ENCODE results near the gene CD2AP.
A peak's percentile ranks its signal among the peaks of the same experiment; 100 is the strongest.
"Not testable (repeated sequence)": the region's sequence is repeated elsewhere in the genome, so short reads cannot be mapped to it uniquely, and the experiment has no call there.

CD2AP gene

GRCh38 chr6:47647626-47648025, 170.0 kb downstream of the CD2AP start:
- not testable (repeated sequence) for DNase-seq

DNA sequence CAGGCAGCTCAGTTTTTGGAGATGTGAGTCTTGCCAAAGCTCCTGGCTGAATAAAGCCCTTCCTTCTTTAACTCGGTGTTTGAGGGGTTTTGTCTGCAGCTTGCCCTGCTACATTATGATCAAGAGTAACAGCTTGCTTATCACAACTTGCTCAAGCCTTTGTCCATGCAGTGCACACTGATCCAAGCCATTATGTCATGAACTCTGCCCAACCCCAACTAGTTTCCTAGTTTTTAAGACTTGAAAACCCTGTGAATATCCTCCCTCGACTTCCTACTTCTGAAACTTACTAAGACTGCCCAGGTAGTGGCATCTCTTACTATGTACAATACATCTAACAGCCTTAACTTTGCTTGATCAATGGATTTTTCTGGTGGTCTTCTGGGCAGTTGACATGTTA, 170.4 kb downstream of the CD2AP start:
- no peak for DNase-seq

GRCh38 chr6:47650553-47651432, 173.2 kb downstream of the CD2AP start:
- DNase-seq = peak; percentile 64

GRCh38 chr6:47651505-47651944, 173.9 kb downstream of the CD2AP start:
- peak; percentile 79 for DNase-seq

- DNase-seq = no peak
Observed at GRCh38 chr6:47653706-47654105, 176.1 kb downstream of the CD2AP start.

GRCh38 chr6:47654255-47654654, 176.7 kb downstream of the CD2AP start:
- DNase-seq = no peak

DNA sequence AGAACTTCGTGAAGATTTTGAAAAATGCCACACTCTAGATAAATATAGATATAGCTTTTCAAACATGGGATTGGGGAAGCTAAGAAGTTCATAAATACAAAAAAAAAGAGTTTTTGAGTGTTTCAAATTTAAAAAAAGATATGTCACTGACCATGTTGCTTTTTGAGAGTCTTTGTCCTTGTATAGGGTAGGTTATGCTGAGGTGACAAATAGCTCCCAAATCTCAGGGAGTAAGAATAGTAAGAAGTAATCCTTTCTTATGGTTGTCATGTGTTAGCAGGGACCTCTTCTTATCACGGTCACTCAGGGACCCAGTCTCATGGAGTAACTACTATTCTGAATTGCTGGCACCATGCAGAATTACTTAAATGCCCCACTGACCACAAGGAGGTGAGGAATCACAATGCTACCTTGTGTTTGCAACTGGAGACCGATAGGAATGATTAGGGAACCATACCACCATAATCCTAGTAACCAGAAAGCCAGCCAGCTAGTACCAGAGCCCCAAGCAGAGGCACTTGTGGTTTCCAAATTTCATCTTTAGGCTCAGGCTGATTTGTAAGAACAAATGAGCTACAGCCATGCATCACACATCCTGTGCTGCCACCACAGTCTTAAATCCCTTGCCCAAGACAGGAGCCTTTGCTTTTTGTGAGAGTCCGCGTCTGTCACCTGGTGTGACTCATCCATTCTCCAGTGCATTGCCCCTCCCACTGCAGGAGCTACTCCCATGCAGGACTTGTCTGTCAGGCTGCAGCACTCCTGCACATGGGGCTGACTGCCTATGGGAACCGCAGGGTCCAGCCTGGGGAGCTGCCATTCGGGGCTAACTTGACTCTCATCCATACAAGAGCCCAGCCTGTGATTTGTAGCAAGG, 178.4 kb downstream of the CD2AP start:
- DNase-seq = no peak

DNA sequence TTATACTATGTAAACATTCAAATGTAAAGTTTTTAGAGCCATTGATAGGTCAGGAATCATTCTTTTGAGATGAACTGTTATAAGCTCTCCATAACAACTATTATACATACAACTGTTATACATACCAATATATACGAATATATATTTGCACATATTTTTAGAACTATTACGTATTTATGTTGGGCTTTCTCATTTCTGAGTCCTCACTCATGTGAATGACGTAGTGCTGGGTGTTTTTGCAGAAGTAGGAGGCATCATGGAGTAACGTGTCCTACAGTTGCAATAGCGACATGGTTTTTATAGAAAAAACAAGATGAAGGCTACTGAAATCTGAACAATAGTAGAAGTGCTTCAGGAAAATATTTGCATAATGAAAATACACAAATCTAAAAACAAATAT, 184.4 kb downstream of the CD2AP start:
- no peak for DNase-seq

GRCh38 chr6:47663462-47664216, 186.1 kb downstream of the CD2AP start:
- DNase-seq = peak; percentile 8

DNA sequence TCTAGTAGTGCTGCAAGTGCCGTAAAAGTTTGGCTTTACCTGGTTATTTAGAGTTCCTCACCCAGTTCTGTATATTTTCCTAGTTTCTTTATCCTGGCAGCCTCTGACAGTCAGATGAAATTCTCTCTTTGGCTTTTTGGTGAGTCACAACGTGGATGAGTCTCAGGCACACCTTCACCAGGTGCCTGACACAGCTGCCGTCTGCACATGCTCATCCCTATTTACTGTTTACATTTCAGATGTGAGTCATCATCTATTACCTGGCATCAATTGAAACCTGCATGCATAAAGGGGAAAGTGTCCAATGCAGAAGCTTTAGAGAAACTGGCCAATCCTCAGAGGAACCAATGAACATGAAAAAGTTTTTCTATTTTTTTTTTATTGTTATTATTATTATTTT, 187.5 kb downstream of the CD2AP start:
- no peak for DNase-seq

DNA sequence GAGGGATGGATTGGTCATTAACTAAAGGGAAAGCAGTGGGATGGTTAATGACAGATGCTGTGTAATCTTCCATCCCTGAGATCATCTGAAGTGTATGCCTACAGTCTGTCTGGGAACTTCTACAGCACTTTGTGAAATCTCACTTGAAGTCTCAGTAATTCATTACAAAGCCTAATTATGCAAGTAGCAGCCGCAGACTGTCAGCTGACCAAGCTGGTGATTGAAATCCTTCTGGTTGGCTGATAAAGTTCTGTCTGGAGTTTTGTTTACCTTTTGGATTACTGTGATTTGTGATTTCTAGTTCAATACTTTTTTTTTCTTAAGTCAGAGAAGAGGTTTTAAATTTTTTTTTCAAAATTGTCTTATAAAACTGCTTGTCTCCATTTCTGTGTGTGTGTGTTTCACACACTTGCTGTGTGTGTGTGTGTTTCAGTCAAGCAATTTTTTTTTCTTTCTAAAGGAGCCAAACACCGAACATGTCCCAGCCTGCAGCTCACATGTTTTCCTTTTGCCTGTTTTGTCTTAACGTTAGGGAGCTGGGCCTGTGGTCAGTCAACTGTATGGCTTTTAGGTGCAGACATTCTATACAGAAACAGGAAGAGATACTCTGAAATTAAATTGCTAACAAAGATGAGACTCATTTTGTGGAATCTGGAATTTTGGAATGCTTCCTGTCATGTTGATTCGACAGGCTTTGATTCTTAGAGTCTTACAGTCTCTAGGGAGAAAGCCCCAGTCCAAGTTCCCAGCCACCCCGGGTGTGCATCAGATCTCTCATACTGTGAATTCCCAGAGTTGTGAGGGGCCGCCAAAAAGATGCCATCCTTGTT, 192.3 kb downstream of the CD2AP start:
- peak; percentile 94 for DNase-seq

- DNase-seq = peak; percentile 17
Observed at GRCh38 chr6:47670851-47671250, 193.3 kb downstream of the CD2AP start.

- DNase-seq = no peak
Observed at GRCh38 chr6:47671777-47672176, 194.2 kb downstream of the CD2AP start.

DNA sequence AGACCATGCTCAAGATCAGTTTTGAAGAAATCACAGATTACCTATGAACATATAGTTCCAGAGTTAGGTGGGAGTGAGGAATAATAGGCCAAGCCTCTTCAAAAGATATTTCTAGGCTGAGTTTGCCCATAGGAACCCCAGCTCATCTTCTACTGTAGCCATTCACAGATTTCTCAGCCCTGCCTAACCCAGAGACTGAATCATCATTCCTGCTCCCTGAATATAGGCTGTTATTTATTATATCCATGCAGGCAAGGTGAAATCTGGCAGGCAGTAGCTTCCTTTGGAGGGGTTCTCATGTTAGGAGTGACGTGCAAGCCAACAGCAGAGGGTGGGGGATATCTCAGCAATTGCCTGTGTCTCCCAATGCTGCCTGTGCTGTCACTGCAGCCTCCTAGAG, 195.2 kb downstream of the CD2AP start:
- DNase-seq = peak; percentile 23

DNA sequence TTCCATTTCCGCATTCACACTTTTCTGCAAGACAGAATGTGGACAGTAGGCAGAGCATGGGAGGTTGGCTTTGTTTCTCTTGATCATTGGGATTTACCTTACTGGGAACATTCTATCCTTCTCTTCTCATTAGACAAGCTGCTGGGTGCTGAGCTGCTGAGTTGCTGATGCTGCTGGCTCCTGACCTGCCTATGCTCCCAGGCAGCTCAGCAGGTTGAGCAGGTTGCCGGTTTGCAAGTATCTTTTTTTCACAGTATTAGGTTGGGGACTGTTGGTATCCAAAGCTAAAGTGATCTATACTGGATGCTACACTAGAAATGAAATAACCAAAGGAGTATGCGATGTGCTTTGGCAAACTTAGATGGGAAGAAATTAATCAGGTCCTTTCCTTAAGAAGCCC, 197.1 kb downstream of the CD2AP start:
- DNase-seq = no peak

Measured in kidney glomerular epithelial cell (primary cell).